ENCODE results near the gene THAP2. TPM values are rescaled to one million over a fixed set of nuclear protein-coding genes. Genes with fewer than 3 reads are reported as not detected.

The THAP2 gene
- total RNA-seq, 1 experiment from 2014 or later: 7.1 TPM

GRCh38 chr12:71703206-71703605, 39.1 kb downstream of the THAP2 start:
- no peak for DNase-seq (ENCODE audit: low read depth)

- no peak for DNase-seq (ENCODE audit: low read depth)
Measured at GRCh38 chr12:71704920-71705319, 40.8 kb downstream of the THAP2 start.

- DNase-seq (ENCODE audit: low read depth): no peak
Measured at GRCh38 chr12:71708658-71709057, 44.6 kb downstream of the THAP2 start.

GRCh38 chr12:71710276-71711125, 46.4 kb downstream of the THAP2 start:
- DNase-seq (ENCODE audit: low read depth): peak; percentile 80

GRCh38 chr12:71718611-71719010, 54.5 kb downstream of the THAP2 start:
- no peak for DNase-seq (ENCODE audit: low read depth)

- no peak for DNase-seq (ENCODE audit: low read depth)
Measured at GRCh38 chr12:71719647-71720370, 55.7 kb downstream of the THAP2 start.

GRCh38 chr12:71721783-71722505, 57.8 kb downstream of the THAP2 start:
- no peak for DNase-seq (ENCODE audit: low read depth)

- DNase-seq (ENCODE audit: low read depth): peak; percentile 25
Measured at GRCh38 chr12:71725011-71725410, 60.9 kb downstream of the THAP2 start.

- no peak for DNase-seq (ENCODE audit: low read depth)
Measured at GRCh38 chr12:71726548-71726947, 62.4 kb downstream of the THAP2 start.

- DNase-seq (ENCODE audit: low read depth): no peak
Measured at GRCh38 chr12:71727958-71728357, 63.9 kb downstream of the THAP2 start.

Other genes starting within 250 kb of the THAP2 start
- gene LGR5, start 224.5 kb upstream of the THAP2 start, total RNA-seq (2014; rRNA removed; shearing (Covaris generic)): not detected in 2 replicates
- 7.7 and 12.0 TPM in 2 replicates for gene ZFC3H1, start 453 bp upstream of the THAP2 start, total RNA-seq (2014; rRNA removed; shearing (Covaris generic))
- 40.2 and 49.7 TPM in 2 replicates for gene TMEM19, start 21.8 kb downstream of the THAP2 start, total RNA-seq (2014; rRNA removed; shearing (Covaris generic))
- gene RAB21, start 90.6 kb downstream of the THAP2 start, total RNA-seq (2014; rRNA removed; shearing (Covaris generic)): 5.0 and 17.6 TPM in 2 replicates
- gene TBC1D15, start 175.5 kb downstream of the THAP2 start, total RNA-seq (2014; rRNA removed; shearing (Covaris generic)): 10.1 and 15.0 TPM in 2 replicates

Measured in RPMI7951 (cell line).